Measurements from ENCODE around the gene KCTD8.

The KCTD8 gene

DNA sequence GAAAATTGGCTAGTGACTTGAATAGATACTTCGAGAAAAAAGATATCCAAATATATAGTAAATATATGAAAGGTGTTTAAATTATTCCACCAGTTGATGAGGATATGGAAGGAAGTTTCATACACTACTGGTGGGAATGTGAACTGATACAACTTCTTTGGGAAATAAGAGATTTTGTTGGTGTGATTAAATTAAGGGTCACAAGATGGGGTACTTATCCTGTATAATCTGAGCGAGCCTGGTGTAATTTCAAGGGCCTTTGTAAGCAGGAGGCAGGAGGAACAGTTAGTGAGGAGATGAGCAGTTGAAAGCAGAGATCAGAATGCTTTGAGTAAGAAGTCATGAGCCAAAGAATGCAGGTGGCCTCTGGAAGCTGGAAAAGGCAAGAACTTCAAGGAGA lies 192.2 kb downstream of the KCTD8 start:
- POLR2A ChIA-PET = no interaction called here
- CTCF ChIA-PET = interaction anchor here (0.5 kb wide), 1 partner anchor 1094 kb away, joined by 3 read pairs; no protein-coding TSS in a partner anchor
- H3K4me1 ChIP-seq (ENCODE audit: control insufficient read depth, insufficient read depth, low read length) = no peaks in the 10 kb centered on the region
- H3K36me3 ChIP-seq (ENCODE audit: control insufficient read depth in 2 of 2, insufficient read depth in 1 of 2, low read length in 2 of 2) = no peaks in the 10 kb centered on the region
- TF ChIP-seq ZBTB20 (tag by site-specific recombination; IDR thresholded peaks at IDR 0.05) = no peak
- TF ChIP-seq OSR2 (tag by site-specific recombination; IDR thresholded peaks at IDR 0.05) = no peak
- TF ChIP-seq, protein P1, sequence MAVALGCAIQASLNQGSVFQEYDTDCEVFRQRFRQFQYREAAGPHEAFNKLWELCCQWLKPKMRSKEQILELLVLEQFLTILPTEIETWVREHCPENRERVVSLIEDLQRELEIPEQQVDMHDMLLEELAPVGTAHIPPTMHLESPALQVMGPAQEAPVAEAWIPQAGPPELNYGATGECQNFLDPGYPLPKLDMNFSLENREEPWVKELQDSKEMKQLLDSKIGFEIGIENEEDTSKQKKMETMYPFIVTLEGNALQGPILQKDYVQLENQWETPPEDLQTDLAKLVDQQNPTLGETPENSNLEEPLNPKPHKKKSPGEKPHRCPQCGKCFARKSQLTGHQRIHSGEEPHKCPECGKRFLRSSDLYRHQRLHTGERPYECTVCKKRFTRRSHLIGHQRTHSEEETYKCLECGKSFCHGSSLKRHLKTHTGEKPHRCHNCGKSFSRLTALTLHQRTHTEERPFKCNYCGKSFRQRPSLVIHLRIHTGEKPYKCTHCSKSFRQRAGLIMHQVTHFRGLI (tag by site-specific recombination; IDR thresholded peaks at IDR 0.05) = no peak
- TF ChIP-seq ZNF658 (tag by site-specific recombination; IDR thresholded peaks at IDR 0.05) = no peak
- no peak for TF ChIP-seq ZNF274 (IDR thresholded peaks at IDR 0.05; ENCODE audit: low read length)
- no peak for TF ChIP-seq ZNF274 (tag by site-specific recombination; IDR thresholded peaks at IDR 0.05; ENCODE audit: borderline replicate concordance)
- no peak for TF ChIP-seq BCL11B (tag by site-specific recombination; IDR thresholded peaks at IDR 0.05; ENCODE audit: low read depth)
- no peak for TF ChIP-seq TSHZ1 (tag by site-specific recombination; IDR thresholded peaks at IDR 0.05; ENCODE audit: borderline replicate concordance)
- no peak for TF ChIP-seq OVOL3 (tag by site-specific recombination; IDR thresholded peaks at IDR 0.05)
- TF ChIP-seq REST (tag by site-specific recombination; IDR thresholded peaks at IDR 0.05) = no peak
- TF ChIP-seq ZNF707 (tag by site-specific recombination; IDR thresholded peaks at IDR 0.05) = no peak
- TF ChIP-seq ZNF768 (tag by site-specific recombination; IDR thresholded peaks at IDR 0.05) = no peak
- no peak overlapping the region for H3K27ac ChIP-seq (ENCODE audit: extremely low read depth, low read depth, low read length)
- no peaks in the 10 kb centered on the region for H3K9me3 ChIP-seq (ENCODE audit: control insufficient read depth, insufficient read depth, low read depth, low read length)
- no peak overlapping the region for H3K4me3 ChIP-seq (ENCODE audit: low read depth, low read length)

GRCh38 chr4:44237643-44238042 lies 211.0 kb downstream of the KCTD8 start:
- TF ChIP-seq ZNF26 (tag by site-specific recombination; IDR thresholded peaks at IDR 0.05) (no peak), SP7 (tag by site-specific recombination; IDR thresholded peaks at IDR 0.05) (no peak), SALL2 (tag by site-specific recombination; IDR thresholded peaks at IDR 0.05; ENCODE audit: borderline replicate concordance) (no peak), ZNF175 (tag by site-specific recombination; IDR thresholded peaks at IDR 0.05) (no peak), ZBTB44 (tag by site-specific recombination; IDR thresholded peaks at IDR 0.05) (no peak), ZNF155 (tag by site-specific recombination; IDR thresholded peaks at IDR 0.05) (no peak), ZNF433 (tag by site-specific recombination; IDR thresholded peaks at IDR 0.05; ENCODE audit: low read depth) (no peak), SETDB1 (IDR thresholded peaks at IDR 0.05; ENCODE audit: insufficient read length, low read length) (no peak), ZFP3 (tag by site-specific recombination; IDR thresholded peaks at IDR 0.05; ENCODE audit: low read depth) (no peak), ZNF394 (tag by site-specific recombination; IDR thresholded peaks at IDR 0.05; ENCODE audit: borderline replicate concordance) (no peak), ZNF140 (tag by site-specific recombination; IDR thresholded peaks at IDR 0.05) (no peak)
- no peaks in the 10 kb centered on the region for H3K4me1 ChIP-seq (ENCODE audit: control insufficient read depth, insufficient read depth, low read length)
- H3K36me3 ChIP-seq (ENCODE audit: control insufficient read depth in 2 of 2, insufficient read depth in 1 of 2, low read length in 2 of 2) = no peaks in the 10 kb centered on the region
- ChIA-PET POLR2A (no interaction called here), CTCF (no interaction called here)
- no peaks in the 10 kb centered on the region for H3K9me3 ChIP-seq (ENCODE audit: control insufficient read depth, insufficient read depth, low read depth, low read length)
- H3K27ac ChIP-seq (ENCODE audit: extremely low read depth, low read depth, low read length) = no peak overlapping the region
- H3K4me3 ChIP-seq (ENCODE audit: low read depth, low read length) = no peak overlapping the region

Measured in HEK293 (cell line).